Measurements from ENCODE around the gene CNRIP1.
"Not testable (repeated sequence)": the region's sequence is repeated elsewhere in the genome, so short reads cannot be mapped to it uniquely, and the experiment has no call there.

CNRIP1 gene

GRCh38 chr2:68340226-68341061 lies 20.7 kb upstream of the CNRIP1 start:
- no peak for DNase-seq (ENCODE audit: low read depth in 3 of 3)

DNA sequence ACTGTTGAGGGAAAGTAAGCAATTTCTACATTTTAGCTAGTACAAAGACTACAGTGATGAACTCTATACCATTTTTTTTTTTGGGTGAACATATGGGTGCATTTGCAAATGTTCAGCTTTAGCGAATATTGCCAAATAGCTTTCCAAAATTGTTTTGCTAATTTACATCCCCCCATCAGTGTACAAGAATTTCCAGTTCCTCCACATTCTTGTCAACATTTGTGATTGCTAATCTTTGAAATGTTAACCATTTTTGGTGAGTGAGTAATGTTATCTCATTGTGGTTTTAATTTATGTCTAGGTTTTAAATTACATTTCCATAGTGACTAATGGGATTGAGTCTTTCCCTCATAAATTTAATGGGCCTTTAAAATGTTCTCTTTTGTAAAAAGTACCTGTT lies 16.4 kb upstream of the CNRIP1 start:
- DNase-seq (ENCODE audit: low read depth in 3 of 3): no peak

DNA sequence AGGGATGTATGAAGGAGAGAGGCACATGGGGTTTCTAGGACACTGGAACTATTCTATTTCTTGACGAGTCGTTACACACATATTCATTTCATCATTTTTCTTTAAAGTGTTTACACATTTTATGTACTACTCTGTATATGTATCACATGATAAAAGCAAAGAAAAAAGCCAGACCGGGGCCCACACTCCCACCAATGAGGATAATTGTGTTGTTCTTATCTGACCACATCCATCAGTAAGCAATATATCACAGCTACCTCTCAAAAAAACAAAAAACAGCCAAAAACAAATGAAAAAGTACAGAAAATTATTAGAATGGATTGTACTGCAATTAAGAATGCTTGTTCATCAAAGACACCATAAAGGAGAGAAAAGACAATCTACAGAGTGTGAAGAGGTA lies 14.2 kb upstream of the CNRIP1 start:
- DNase-seq (ENCODE audit: low read depth in 3 of 3): no peak

DNA sequence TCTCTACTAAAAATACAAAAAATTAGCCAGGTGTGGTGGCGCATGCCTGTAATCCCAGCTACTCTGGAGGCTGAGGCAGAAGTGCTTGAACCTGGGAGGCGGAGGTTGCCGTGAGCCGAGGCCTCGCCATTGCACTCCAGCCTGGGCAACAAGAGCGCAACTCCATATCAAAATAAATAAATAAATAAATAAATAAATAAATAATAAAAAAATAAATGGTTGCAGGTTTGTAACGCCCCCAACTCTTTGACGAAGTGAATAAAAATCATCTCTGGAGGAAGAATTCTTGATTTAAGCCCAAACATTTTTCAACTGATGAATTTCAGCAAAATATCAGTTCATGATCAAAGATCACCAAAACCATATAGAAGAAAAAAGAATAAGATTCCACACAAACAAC lies 13.3 kb upstream of the CNRIP1 start:
- no peak for DNase-seq (ENCODE audit: low read depth in 3 of 3)

DNA sequence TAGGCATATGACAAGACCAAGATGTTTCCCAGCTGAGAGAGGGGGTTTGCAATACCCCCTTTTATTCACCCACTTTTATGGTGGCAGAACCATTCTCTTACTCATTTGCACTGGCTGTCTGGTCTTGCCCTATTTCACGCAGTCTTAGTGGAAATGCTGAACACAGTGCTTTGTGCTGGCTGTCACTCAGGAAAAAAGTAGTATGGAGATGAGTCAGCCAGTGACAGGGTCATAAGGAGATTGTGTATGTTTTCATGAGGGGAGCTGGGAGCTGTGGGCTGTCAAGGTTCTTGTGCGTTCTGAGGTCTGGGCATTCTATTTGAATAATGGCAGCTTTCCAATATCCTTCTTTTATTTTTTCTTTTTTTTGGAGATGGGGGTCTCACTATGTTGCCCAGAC lies 10.9 kb upstream of the CNRIP1 start:
- DNase-seq (ENCODE audit: low read depth in 3 of 3): no peak

DNA sequence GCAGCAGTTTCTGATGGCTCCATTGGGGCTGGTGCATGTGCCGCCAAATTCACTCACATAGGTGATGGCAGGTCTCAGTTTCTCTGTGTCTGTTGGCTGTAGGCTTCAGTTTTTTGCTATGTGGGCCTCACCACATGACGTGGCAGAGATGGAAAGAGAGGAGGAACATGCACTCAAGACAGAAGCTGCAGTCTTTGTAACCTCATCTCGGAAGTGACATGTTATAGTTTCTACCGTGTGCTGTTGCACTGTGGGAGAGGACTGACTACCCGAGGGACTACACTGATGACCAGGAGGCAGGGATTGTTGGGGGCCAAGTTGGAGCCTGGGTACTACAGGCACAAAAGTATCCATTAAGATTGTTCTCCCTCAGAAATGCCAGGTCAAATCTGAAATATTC lies 9.2 kb upstream of the CNRIP1 start:
- DNase-seq (ENCODE audit: low read depth in 3 of 3): no peak

- DNase-seq (ENCODE audit: low read depth in 3 of 3): no peak
Observed at GRCh38 chr2:68325056-68325455, 5.3 kb upstream of the CNRIP1 start.

DNA sequence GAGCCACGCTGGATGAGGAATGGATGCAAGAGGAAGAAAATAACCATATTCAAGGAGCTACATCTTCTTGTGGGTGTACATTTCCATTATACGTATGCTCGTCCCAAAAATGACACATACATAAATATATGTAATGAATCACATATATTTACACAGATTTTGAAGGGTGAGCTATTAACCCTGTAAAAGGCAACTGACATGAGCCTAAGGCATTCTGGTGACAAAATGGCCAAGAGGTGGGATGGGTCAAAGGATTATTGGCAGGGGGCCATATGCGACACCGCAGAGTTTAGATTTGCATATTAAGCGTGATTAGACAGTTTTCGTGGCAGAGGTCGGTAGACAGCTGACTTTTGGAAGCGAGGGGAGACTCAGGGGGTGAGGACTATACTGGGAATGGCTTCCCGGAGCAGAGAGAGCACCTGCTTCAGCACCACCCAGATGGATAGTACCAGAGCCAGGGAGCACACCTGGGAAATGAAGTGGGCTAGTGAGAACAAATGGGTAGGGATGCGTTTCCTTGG lies 431 bp upstream of the CNRIP1 start:
- no peak for DNase-seq (ENCODE audit: low read depth in 3 of 3)

DNA sequence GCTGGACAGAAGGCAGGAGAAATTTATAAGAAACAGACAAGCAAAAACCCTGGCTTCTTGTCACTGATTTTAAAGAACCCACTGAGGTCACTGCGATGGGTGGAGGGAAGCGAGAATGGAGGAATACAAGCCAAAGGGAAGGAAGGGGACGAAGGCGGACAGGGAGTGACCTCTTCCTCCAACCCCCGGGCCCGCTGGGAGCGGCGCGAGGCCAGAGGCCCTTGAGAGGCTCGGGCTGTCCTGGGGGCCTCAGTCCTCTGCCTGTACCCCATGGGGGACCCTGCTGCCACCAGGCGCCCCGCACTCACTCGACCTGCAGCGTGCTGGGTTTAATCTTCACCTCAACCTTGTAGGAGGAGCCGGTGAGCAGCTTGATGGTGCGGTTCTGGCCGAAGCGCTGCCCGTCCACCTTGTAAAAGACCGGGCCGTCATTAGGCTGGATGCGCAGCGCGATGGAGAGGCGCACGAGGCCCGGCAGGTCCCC lies 793 bp downstream of the CNRIP1 start:
- no peak for DNase-seq (ENCODE audit: low read depth in 3 of 3)

DNA sequence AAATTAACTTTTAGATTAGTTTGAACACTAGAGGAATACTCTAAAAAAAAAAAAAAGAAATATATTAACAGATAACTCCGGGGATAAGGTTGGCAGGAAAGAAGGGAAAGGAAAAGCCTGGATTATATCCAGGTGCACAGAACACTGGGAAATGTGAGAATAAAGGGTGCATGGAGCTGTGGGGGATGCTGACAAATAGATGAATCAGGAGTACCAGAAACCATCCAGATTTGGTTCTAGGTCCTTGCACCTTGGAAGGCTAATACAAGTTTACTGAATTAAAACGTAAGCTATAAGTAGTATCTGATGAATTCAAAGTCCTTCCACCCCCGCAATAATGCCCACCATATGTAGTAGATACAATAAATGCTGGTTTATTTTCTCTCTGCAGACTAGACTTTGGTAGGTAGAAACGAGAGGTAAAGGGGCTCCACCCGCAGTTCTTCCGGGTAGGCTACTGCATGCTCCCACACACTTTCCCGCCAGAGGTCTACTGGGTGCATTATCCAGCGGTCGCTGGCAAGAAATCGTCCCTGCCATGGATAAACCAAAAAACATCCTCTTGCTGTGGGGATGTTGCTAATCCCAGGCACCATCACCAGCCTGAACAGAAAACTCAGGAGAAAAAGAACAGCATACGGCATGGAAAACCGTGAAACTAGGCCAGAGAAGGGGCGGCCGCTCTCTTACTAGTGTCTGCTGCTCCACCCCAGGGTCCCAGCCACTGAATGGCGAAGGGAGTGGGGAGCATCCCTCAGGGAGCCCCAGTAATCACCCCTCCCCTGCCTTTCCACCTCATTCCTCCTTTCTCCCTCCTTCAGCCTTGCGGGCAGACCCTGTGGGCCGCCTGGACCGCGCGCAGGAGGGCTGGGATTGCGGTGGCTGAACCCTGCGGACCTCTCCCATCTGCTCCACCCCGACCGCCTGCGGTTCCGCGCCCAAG lies 1.5 kb downstream of the CNRIP1 start:
- no peak for DNase-seq (ENCODE audit: low read depth in 3 of 3)

DNA sequence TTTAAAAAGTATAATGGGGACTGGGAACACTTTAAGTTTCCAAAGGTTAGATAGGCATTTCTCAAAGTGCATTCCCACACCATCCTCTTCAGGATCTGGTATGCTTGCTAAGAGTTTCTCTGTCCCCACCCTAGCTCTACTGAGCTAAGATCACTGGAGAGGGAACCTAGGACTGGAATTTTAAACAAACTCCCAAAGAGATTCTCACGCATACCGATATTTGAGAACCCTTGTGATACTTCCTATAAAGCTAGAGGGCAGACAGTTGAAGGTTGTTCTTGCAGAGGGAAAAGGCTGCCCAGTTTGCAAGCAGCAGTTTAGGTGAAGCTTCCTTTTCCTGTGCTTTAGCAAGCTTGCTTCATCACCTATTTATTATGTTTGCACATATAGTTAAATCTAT lies 3.6 kb downstream of the CNRIP1 start:
- no peak for DNase-seq (ENCODE audit: low read depth in 3 of 3)

GRCh38 chr2:68311033-68311432 lies 8.7 kb downstream of the CNRIP1 start:
- no peak for DNase-seq (ENCODE audit: low read depth in 3 of 3)

DNA sequence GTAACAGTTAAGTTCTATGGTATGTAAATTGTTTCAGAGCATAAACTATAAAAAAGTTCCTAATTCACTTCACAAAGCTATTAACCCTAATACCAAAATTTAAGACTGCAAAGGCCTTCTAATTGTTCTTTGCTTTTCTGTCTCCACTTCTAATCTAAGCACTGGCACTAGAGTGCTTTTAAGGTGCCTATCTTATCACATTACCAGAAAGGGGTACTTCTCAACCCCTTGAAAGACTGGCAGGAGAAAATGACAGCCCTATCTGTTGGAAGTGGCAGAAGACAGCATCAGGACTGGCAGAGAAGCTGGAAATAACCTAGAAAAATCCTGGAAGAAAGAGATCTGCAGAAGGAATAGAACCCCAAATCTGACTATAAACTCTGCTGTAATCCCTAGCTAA lies 10.3 kb downstream of the CNRIP1 start:
- no peak for DNase-seq (ENCODE audit: low read depth in 3 of 3)

GRCh38 chr2:68303902-68304272 lies 15.9 kb downstream of the CNRIP1 start:
- not testable (repeated sequence) for DNase-seq (ENCODE audit: low read depth in 3 of 3)

DNA sequence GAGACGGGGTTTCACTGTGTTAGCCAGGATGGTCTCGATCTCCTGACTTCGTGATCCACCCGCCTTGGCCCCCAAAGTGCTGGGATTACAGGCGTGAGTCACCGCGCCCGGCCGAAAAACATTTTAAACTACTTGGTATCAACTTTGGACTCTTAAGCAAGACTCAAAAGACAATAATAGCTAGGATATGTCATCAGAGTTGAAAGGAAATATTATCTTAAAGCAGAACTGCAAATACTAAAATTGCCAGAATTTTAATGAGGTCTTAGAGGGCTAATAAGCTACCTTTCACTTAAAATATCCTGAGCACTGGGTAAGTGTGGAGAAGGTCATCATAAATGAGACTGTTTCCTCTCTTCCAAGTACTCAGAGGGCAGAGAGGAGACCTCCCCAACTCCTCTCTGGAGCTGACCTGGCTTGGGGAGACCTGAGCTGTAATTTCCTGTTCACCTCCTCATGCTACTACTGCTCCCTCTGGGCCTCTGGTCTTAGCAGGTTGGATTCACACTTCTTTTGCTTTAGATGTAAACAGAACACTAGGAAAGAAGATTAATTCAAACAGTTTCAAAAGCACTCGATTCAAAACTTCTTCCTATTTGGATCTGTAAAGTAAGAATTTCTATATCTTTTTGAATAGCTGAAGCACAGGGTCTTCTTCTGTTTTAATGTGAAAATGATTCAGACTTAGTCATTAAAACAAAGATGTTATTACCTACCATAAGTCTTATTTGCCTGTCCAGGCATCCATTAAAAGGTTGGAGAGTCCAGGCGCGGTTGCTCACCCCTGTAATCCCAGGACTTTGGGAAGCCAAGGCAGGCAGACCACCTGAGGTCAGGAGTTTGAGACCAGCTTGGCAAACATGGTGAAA lies 16.5 kb downstream of the CNRIP1 start:
- no peak for DNase-seq (ENCODE audit: low read depth in 3 of 3)

DNA sequence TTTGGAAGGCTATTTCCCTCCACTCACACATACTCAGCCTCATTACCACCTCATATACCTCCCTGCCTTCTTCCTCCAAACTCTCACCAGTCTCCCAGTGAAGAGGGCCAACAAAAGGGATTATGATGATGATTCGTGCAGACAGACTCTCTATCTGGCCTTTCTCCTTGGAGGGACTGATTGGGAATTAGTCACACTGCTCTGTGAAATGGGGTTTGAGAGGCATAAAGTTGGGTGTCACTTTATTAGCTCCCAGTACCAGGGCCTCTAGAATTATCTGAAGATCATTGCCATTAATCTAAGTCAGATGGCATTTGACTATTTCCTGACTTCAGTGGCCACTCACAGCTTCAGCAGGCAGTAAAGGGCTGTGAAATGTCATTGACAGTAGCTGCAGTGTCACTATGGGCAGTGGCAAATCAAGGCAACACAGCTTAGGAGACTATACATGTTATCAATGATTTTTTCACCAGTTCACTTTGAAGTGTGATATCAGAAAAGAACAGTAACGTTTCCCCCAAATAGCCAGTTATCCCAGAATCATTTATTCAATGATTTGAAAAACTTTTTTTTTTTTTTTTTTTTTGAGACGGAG lies 17.4 kb downstream of the CNRIP1 start:
- no peak for DNase-seq (ENCODE audit: low read depth in 3 of 3)

DNA sequence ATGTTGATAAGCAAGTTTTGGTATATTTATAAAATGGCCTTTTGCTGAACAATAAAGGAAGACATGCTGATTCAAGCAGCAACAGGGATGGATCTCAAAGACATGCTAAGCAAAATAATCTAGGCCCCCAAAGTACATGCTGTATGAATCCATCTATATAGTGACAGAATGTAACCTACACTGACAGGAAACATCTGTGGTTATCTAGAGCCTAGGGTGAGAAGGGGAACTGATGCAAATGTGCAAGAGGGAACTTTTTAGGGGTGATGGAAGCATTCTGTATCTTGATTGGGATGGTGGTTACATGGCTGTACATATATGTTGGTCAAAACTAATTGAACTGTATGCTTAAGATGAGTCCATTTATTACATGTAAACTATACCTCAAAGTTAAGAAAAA lies 24.2 kb downstream of the CNRIP1 start:
- no peak for DNase-seq (ENCODE audit: low read depth in 3 of 3)

GRCh38 chr2:68294913-68295312 lies 24.8 kb downstream of the CNRIP1 start:
- no peak for DNase-seq (ENCODE audit: low read depth in 3 of 3)

GRCh38 chr2:68294187-68294586 lies 25.6 kb downstream of the CNRIP1 start:
- no peak for DNase-seq (ENCODE audit: low read depth in 3 of 3)

- no peak for DNase-seq (ENCODE audit: low read depth in 3 of 3)
Observed at GRCh38 chr2:68293755-68294154, 26.0 kb downstream of the CNRIP1 start.

- no peak for DNase-seq (ENCODE audit: low read depth in 3 of 3)
Observed at GRCh38 chr2:68293024-68293423, 26.7 kb downstream of the CNRIP1 start.

Data from stimulated activated CD4-positive, alpha-beta T cell treated with anti-CD3 and anti-CD28 coated beads, TNF-alpha, amount 100 ng/mL, for 24 hours (primary cell).